CD4-positive, alpha-beta T cell treated with Interleukin-2 at 100 ng/mL for 4 hours (primary cell): ENCODE data around the gene SCN9A.

Experiments
- DNase-seq: peaks from one replicate; pipeline ENCODE4 v3.0.0-alpha.2; 2020; ENCODE audit warnings: low spot score

SCN9A gene

GRCh38 chr2:166179201-166179600 is 196.5 kb downstream of the SCN9A start:
- no peak for DNase-seq

GRCh38 chr2:166173263-166173662 is 202.5 kb downstream of the SCN9A start:
- DNase-seq, result no peak

- DNase-seq, result no peak
These were observed 204.5 kb downstream of the SCN9A start for GRCh38 chr2:166171216-166171615.

- DNase-seq, result no peak
These were observed 205.4 kb downstream of the SCN9A start for GRCh38 chr2:166170356-166170755.

GRCh38 chr2:166167449-166167848 is 208.3 kb downstream of the SCN9A start:
- DNase-seq, result no peak

- no peak for DNase-seq
These were observed 212.0 kb downstream of the SCN9A start for GRCh38 chr2:166163775-166164174.

GRCh38 chr2:166158546-166158945 is 217.2 kb downstream of the SCN9A start:
- no peak for DNase-seq

- DNase-seq, result no peak
These were observed 218.2 kb downstream of the SCN9A start for GRCh38 chr2:166157578-166157977.

- no peak for DNase-seq
These were observed 218.7 kb downstream of the SCN9A start for GRCh38 chr2:166156985-166157490.

- DNase-seq, result no peak
These were observed 220.2 kb downstream of the SCN9A start for GRCh38 chr2:166155589-166155988.

- no peak for DNase-seq
These were observed 220.9 kb downstream of the SCN9A start for GRCh38 chr2:166154685-166155338.

GRCh38 chr2:166152064-166152463 is 223.7 kb downstream of the SCN9A start:
- DNase-seq, result no peak

GRCh38 chr2:166148500-166149400 is 227.0 kb downstream of the SCN9A start:
- DNase-seq, result no peak

- DNase-seq, result no peak
These were observed 227.9 kb downstream of the SCN9A start for GRCh38 chr2:166147883-166148282.
